Measurements from ENCODE around the gene CLTB.

CLTB gene

GRCh38 chr5:176400382-176401156, 15.8 kb downstream of the CLTB start:
- H3K4me3 ChIP-seq (ENCODE audit: low read depth, low read length) = no peak overlapping the region
- TF ChIP-seq CTCF (IDR thresholded peaks at IDR 0.05; ENCODE audit: low read depth, low read length) = no peak

- H3K4me3 ChIP-seq (ENCODE audit: low read depth, low read length) = no peak overlapping the region
- no peak for TF ChIP-seq CTCF (IDR thresholded peaks at IDR 0.05; ENCODE audit: low read depth, low read length)
These were observed 18.5 kb downstream of the CLTB start for GRCh38 chr5:176397736-176398420.

GRCh38 chr5:176396330-176396729, 20.0 kb downstream of the CLTB start:
- TF ChIP-seq CTCF (IDR thresholded peaks at IDR 0.05; ENCODE audit: low read depth, low read length) = no peak
- H3K4me3 ChIP-seq (ENCODE audit: low read depth, low read length) = no peak overlapping the region

GRCh38 chr5:176394881-176395675, 21.3 kb downstream of the CLTB start:
- TF ChIP-seq CTCF (IDR thresholded peaks at IDR 0.05; ENCODE audit: low read depth, low read length) = no peak
- no peak overlapping the region for H3K4me3 ChIP-seq (ENCODE audit: low read depth, low read length)

- no peak overlapping the region for H3K4me3 ChIP-seq (ENCODE audit: low read depth, low read length)
- TF ChIP-seq CTCF (IDR thresholded peaks at IDR 0.05; ENCODE audit: low read depth, low read length) = no peak
These were observed 22.2 kb downstream of the CLTB start for GRCh38 chr5:176394096-176394495.

GRCh38 chr5:176392526-176392925, 23.8 kb downstream of the CLTB start:
- TF ChIP-seq CTCF (IDR thresholded peaks at IDR 0.05; ENCODE audit: low read depth, low read length) = no peak
- H3K4me3 ChIP-seq (ENCODE audit: low read depth, low read length) = no peak overlapping the region

All from WI38 (cell line).